Mucosa of descending colon (tissue), 3 donors: Measurements from ENCODE around the gene PCSK7. TPM values are rescaled to one million over a fixed set of nuclear protein-coding genes. Genes with fewer than 3 reads are reported as not detected.
"Not testable (repeated sequence)": the region's sequence is repeated elsewhere in the genome, so short reads cannot be mapped to it uniquely, and the experiment has no call there.

Source experiments
- ATAC-seq: fragments of 200-7000 bp; cut with Tn5 transposase; one replicate; pipeline ENCODE4 v1.9.1; 2020; ENCODE audit warnings: mild to moderate bottlenecking, moderate library complexity
- DNase-seq, 3 donors: peaks; one replicate each; pipeline ENCODE4 v3.0.0-alpha.2; 2020
- H3K36me3 ChIP-seq: fragments of 200-600 bp; one replicate; pipeline ENCODE4 v1.8.0; 2021; ENCODE audit warnings: low read depth, mild to moderate bottlenecking
- H3K4me1 ChIP-seq: fragments of 200-600 bp; one replicate; pipeline ENCODE4 v1.8.0; 2021; ENCODE audit warnings: low read depth, mild to moderate bottlenecking
- H3K4me3 ChIP-seq: fragments of 200-600 bp; one replicate; pipeline ENCODE4 v1.8.0; 2021; ENCODE audit warnings: mild to moderate bottlenecking
- H3K9me3 ChIP-seq: fragments of 200-600 bp; one replicate; pipeline ENCODE4 v1.8.0; 2021; ENCODE audit warnings: mild to moderate bottlenecking
- CTCF ChIP-seq: fragments of 200-600 bp; IDR thresholded peaks from one replicate; pipeline ENCODE4 v1.8.0; 2022; ENCODE audit warnings: antibody characterized with exemption, mild to moderate bottlenecking
- intact Hi-C, 2 donors: fragments of 100-400 bp; cut with DNase I in 1 of 2; cut with micrococcal nuclease in 1 of 2; formaldehyde crosslinking; loops; one replicate each; pipeline versions ENCODE4 v1.11.0 to v1.11.1; 2022; cut with DNase I, micrococcal nuclease
- total RNA-seq, 3 donors: library from RNA; stranded (reverse); fragmentation: NEBNext Ultra II Directional in 2 of 3; extraction: Animal tissue kit (Norgen Biotek cat#: 25700) in 2 of 3; gene quantifications; one replicate each; pipeline versions ENCODE4 v1.2.1 to v1.2.4, GENCODE V29; 2021 to 2023
- donor health status: DM: no; HTN: no; CAD: no; lungs with moderate emphysema.
- donor health status: DM: no; HTN: no; CAD: no.
- donor health status: DM: no; HTN: yes; CAD: no.

Gene PCSK7
- total RNA-seq, 3 donors from 2014 or later = 138 to 252 (median 181) TPM

DNA sequence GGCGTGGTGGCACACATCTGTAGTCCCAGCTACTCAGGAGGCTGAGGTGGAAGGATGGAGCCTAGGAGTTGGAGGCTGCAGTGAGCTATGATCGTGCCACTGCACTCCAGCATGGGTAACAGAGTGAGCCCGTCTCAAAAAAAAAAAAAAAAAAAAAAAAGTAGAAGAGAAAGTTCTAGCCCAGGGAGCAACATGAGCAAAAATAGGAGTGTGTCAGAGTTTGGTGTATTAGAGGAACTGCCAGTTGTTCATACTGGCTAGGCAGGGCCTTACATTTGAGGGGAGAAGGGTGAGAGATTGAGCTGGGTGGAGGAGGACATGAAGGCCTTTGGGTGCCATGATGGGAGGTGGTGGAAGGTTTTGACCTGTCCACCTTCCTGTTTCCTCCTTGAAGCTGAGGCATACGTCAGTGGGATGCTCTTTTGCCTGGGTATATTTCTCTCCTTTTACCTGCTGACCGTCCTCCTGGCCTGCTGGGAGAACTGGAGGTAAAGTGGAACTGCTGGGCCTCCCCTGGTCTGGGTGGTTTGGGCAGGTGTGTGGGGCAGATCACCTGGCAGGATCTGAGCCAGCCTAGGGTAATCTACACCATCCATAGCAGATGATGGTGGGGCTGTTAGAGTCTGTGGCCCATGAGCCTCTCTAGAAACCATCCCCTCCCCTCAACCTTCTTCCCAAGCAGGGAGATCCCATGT, 46.0 kb downstream of the PCSK7 start:
- intact Hi-C loops = no loop called here
- TF ChIP-seq CTCF = no peak
- H3K36me3 ChIP-seq = peaks cover 7% of the 10 kb centered on the region
- no peak for ATAC-seq
- H3K4me1 ChIP-seq = peaks cover 14% of the 10 kb centered on the region
- DNase-seq = no peak
- H3K4me3 ChIP-seq = no peak overlapping the region
- H3K9me3 ChIP-seq = no peaks in the 10 kb centered on the region

DNA sequence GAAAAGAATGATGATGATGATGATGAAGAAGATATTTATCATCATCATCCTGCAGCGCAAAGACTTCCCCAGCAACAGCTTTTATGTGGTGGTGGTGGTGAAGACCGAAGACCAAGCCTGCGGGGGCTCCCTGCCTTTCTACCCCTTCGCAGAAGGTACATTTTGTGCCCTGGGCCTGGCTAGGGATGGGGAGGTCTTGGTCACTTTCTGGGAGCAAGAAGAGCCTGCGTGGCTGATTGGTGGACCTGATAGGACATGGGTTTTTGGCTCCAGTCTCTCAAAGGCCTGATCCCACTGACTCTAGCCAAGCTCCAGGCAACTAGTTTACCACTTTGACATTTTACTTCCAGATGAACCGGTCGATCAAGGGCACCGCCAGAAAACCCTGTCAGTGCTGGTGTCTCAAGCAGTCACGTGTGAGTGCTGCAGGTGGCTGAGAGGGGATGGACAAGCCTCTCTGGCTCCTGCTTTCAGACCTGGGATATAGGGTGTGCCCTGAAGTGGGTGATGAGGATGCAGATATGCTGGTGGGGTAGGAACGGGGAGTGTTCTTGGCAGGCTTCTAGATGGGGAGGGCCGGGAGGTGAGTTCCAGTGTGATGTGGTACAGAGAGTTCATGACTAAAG, 48.0 kb downstream of the PCSK7 start:
- ATAC-seq = peak; percentile 30
- Histone ChIP-seq H3K4me1 (peaks cover 27% of the 10 kb centered on the region), H3K4me3 (no peak overlapping the region), H3K36me3 (peaks cover under 1% of the 10 kb centered on the region), H3K9me3 (no peaks in the 10 kb centered on the region)
- DNase-seq = peak; percentile 32 to 55 (median 47)
- TF ChIP-seq CTCF = no peak
- intact Hi-C loops = no loop called here

GRCh38 chr11:117183178-117183577, 48.7 kb downstream of the PCSK7 start:
- H3K36me3 ChIP-seq, intact Hi-C loops, H3K4me3 ChIP-seq, H3K9me3 ChIP-seq, DNase-seq, ATAC-seq: not testable (repeated sequence)
- peaks cover 31% of the 10 kb centered on the region for H3K4me1 ChIP-seq

- no peak for TF ChIP-seq CTCF
- Histone ChIP-seq H3K9me3 (no peaks in the 10 kb centered on the region), H3K4me1 (peaks cover 37% of the 10 kb centered on the region), H3K36me3 (no peaks in the 10 kb centered on the region), H3K4me3 (no peak overlapping the region)
- peak in 1 of 3 donors; percentile 4 for DNase-seq
- no peak for ATAC-seq
- intact Hi-C loops = no loop called here
These were observed 49.3 kb downstream of the PCSK7 start for GRCh38 chr11:117182551-117182935.

DNA sequence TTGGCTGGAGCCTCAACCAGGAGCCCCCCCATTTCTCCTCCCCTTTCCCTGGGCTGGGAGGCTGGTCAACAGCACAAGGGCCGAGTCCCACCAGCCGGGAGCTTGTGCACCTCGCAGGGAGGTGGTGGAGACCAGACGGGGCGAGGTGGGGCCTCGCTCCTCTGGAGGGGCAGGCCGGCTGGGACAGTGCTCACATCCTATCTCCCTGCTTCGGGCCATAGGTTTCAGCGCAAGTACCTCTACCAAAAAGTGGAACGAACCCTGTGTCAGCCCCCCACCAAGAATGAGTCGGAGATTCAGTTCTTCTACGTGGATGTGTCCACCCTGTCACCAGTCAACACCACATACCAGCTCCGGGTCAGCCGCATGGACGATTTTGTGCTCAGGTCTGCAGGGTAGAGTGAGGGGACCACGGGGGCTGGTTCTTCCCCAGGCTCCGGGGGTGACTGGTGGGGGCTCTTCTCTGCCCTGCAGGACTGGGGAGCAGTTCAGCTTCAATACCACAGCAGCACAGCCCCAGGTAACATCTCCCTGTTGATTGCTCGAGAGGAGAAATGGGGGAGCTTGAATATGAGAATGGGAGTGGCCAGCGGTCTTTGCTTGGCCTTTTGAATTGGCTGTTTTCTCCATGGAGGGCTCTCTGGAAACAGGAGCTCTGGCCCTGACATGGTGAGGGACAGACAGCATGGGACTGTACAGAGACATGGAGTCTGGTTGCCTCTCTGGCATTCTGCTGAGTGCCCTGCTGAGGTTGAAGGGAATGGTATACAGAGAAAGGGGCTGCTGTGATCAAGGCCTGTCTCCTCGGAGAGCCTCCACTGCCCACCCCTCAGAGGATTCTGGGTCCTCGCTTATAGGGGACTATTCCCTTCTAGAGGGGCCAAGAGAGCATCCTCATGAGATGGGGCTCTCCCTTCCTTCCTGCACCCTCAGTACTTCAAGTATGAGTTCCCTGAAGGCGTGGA, 50.0 kb downstream of the PCSK7 start:
- no peaks in the 10 kb centered on the region for H3K36me3 ChIP-seq
- DNase-seq (peak in 2 of 3 donors; percentile 7 to 33), ATAC-seq (no peak)
- H3K9me3 ChIP-seq = no peaks in the 10 kb centered on the region
- TF ChIP-seq CTCF = no peak
- H3K4me1 ChIP-seq = peaks cover 41% of the 10 kb centered on the region
- no peak overlapping the region for H3K4me3 ChIP-seq
- intact Hi-C loops = no loop called here
